ENCODE data around the gene FXYD3.

DNA sequence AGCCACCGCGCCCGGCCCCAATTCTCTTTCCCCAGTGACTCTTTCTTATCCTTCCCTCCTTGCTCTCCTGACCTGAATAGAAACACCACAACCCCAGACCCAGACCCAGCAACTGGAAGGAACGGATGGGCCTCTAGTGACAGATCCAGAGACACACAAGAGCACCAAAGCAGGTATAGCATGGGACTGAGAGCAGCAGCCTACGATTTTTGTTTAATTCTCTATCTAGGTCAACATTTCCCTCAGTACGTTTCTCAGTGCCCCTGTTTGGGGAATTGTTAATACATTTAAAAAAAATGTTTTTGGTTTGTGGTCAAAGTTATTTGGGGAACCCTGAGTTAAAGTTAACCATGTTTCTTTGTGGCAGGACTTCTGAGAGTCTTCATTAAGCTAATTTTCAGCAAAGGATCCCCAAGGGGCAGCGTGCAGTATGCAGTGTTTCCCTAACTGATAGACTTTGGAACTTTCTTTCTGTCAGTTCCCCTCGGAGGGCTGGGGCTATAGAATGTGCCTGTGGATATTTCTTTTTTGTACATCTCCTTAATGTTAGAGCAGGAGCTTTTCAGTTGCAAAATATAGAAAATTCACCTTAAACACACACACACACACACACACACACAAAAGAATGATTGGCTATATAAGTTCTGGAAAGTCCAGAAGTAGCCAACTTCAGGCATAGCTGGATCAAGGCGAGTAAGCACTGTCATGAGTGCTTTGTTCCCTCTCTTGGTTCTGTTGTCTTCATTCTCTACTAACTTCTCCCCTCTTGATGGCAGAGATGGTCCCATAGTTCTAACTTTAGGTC lies 45.2 kb downstream of the FXYD3 start:
- TF ChIP-seq, protein P1, sequence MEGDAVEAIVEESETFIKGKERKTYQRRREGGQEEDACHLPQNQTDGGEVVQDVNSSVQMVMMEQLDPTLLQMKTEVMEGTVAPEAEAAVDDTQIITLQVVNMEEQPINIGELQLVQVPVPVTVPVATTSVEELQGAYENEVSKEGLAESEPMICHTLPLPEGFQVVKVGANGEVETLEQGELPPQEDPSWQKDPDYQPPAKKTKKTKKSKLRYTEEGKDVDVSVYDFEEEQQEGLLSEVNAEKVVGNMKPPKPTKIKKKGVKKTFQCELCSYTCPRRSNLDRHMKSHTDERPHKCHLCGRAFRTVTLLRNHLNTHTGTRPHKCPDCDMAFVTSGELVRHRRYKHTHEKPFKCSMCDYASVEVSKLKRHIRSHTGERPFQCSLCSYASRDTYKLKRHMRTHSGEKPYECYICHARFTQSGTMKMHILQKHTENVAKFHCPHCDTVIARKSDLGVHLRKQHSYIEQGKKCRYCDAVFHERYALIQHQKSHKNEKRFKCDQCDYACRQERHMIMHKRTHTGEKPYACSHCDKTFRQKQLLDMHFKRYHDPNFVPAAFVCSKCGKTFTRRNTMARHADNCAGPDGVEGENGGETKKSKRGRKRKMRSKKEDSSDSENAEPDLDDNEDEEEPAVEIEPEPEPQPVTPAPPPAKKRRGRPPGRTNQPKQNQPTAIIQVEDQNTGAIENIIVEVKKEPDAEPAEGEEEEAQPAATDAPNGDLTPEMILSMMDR (IDR thresholded peaks at IDR 0.05 in 2 of 3, conservative IDR thresholded peaks at IDR 0.05 in 1 of 3; ENCODE audit: borderline replicate concordance in 1 of 3, insufficient read depth in 1 of 3, low read depth in 2 of 3, low read length in 2 of 3) = no peak
- TF ChIP-seq FOSL1 (IDR thresholded peaks at IDR 0.05; ENCODE audit: low read depth) (no peak), CBX3 (IDR thresholded peaks at IDR 0.05; ENCODE audit: low read depth) (no peak), SRF (IDR thresholded peaks at IDR 0.05; ENCODE audit: low read depth) (no peak), POLR2A (IDR thresholded peaks at IDR 0.05; ENCODE audit: borderline replicate concordance, extremely low read depth, insufficient read depth, insufficient read length) (no peak), POLR2AphosphoS5 (IDR thresholded peaks at IDR 0.05; ENCODE audit: low read depth, low read length) (no peak), TCF7L2 (IDR thresholded peaks at IDR 0.05; ENCODE audit: borderline replicate concordance, extremely low read depth, insufficient read depth, insufficient read length) (no peak), SIN3A (IDR thresholded peaks at IDR 0.05; ENCODE audit: low read depth) (no peak), EZH2 (IDR thresholded peaks at IDR 0.05) (no peak)
- TF ChIP-seq, protein P2, sequence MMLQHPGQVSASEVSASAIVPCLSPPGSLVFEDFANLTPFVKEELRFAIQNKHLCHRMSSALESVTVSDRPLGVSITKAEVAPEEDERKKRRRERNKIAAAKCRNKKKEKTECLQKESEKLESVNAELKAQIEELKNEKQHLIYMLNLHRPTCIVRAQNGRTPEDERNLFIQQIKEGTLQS (IDR thresholded peaks at IDR 0.05) = no peak
- TF ChIP-seq, protein P3, sequence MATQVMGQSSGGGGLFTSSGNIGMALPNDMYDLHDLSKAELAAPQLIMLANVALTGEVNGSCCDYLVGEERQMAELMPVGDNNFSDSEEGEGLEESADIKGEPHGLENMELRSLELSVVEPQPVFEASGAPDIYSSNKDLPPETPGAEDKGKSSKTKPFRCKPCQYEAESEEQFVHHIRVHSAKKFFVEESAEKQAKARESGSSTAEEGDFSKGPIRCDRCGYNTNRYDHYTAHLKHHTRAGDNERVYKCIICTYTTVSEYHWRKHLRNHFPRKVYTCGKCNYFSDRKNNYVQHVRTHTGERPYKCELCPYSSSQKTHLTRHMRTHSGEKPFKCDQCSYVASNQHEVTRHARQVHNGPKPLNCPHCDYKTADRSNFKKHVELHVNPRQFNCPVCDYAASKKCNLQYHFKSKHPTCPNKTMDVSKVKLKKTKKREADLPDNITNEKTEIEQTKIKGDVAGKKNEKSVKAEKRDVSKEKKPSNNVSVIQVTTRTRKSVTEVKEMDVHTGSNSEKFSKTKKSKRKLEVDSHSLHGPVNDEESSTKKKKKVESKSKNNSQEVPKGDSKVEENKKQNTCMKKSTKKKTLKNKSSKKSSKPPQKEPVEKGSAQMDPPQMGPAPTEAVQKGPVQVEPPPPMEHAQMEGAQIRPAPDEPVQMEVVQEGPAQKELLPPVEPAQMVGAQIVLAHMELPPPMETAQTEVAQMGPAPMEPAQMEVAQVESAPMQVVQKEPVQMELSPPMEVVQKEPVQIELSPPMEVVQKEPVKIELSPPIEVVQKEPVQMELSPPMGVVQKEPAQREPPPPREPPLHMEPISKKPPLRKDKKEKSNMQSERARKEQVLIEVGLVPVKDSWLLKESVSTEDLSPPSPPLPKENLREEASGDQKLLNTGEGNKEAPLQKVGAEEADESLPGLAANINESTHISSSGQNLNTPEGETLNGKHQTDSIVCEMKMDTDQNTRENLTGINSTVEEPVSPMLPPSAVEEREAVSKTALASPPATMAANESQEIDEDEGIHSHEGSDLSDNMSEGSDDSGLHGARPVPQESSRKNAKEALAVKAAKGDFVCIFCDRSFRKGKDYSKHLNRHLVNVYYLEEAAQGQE (IDR thresholded peaks at IDR 0.05; ENCODE audit: low read depth) = no peak
- TF ChIP-seq, protein P4, sequence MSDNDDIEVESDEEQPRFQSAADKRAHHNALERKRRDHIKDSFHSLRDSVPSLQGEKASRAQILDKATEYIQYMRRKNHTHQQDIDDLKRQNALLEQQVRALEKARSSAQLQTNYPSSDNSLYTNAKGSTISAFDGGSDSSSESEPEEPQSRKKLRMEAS (IDR thresholded peaks at IDR 0.05) = no peak

Measured in HCT116 (cell line).